DMS79 treated with DMSO at 0.1 percent for 48 hours (cell line): Measurements from ENCODE around the gene KPNB1.
A peak's percentile ranks its signal among the peaks of the same experiment; 100 is the strongest.
"Not testable (repeated sequence)": the region's sequence is repeated elsewhere in the genome, so short reads cannot be mapped to it uniquely, and the experiment has no call there.

Source experiments
- DNase-seq: peaks from one replicate; lab custom pipeline; 2025; lab: John Stamatoyannopoulos, UW

The KPNB1 gene

DNA sequence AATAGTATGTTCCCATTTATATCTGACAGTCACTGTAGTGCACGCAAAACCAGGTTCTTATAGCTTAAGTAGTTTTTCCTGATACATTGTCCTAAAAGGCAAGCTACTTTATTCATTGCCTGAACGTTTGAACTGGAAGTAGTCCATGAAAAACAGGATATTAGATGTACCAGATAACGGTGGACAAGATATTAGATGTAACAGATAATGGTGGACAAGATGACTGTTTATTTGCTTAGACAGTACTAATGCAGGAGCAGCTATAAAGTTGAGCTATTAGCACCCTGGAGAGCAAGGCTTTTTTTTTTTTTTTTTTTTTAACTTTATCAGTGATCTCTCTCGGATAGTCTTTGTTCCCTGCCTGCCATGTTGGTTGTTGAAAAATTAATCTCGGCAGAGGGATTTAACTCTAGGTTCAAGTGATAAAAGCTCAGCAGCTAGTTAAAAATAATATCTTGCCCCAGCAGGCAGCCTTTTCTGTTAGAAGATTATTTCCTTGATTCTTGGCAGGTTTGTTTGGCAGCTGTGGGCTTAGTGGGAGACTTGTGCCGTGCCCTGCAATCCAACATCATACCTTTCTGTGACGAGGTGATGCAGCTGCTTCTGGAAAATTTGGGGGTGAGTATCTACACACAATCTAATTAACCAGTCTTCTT lies 26.9 kb downstream of the KPNB1 start:
- no peak for DNase-seq

DNA sequence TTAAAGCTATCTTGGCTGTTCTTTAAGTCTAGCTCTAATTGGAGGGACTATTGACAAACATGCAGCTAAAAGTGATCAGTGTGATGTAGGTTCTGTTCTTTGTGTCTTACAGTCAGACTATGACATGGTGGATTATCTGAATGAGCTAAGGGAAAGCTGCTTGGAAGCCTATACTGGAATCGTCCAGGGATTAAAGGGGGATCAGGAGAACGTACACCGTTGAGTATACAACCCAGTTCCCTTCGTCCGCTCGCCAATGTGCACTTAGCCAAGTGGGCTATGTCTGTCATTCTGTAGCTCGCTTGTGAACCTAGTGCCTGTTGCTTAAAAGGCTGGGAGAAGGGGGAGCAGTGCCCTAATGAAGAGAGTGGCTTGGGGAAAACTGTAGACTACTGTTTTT lies 28.5 kb downstream of the KPNB1 start:
- no peak for DNase-seq

DNA sequence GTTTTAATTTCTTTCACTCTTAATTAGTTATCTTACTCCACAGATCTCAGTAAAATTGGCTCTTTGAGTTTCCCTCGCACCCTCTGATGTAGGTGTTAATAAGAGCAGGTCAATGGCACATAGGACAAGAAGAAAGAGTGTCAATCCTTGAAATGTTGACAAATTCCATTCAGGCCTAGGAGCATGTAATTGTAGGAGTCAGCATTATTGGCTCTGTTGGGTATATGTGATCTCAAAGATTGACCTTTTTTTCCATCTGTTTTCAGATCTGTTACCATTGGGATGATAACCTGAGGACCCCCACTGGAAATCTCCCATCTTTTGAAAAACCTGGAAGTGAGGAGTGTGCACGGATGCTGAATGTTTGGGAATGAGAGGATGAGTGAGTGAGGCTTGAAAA lies 32.4 kb downstream of the KPNB1 start:
- DNase-seq, result no peak

- DNase-seq, result not testable (repeated sequence)
Measured at GRCh38 chr17:47682727-47683126, 33.0 kb downstream of the KPNB1 start.

GRCh38 chr17:47684025-47684424 lies 34.3 kb downstream of the KPNB1 start:
- DNase-seq, result no peak

DNA sequence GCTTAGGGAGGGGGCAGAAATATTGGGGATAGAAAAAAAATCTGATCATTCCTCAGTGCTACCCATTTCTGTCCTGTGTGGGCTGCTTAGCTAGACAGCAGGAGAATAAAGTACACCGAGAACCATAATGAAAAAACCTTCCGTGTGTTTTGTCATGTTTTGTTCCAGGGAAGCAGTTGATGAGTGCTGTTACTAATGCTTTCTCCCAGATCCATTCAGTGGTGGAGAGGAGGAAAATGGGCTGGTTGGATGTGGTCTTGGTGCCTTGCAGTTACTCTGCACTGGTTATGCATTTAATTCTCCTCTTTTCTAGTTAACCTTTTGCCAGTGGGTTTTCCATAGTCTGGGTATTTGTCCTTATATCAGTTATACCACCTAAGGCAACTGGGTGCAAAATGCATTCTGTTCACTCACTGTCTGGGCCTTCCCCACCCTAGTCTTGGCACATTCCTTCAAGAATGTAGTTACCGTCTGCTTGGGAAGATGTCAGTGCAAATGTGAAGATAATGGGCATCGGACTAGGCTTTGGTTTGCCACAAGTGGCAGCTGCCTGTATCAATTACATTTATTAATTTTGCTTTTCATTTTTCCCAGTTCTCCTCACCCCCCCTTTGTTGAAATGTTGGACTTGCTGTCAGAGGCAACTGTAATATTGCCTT lies 34.9 kb downstream of the KPNB1 start:
- no peak for DNase-seq

- no peak for DNase-seq
Measured at GRCh38 chr17:47685556-47686275, 36.0 kb downstream of the KPNB1 start.

- DNase-seq, result no peak
Measured at GRCh38 chr17:47686276-47686635, 36.5 kb downstream of the KPNB1 start.

GRCh38 chr17:47686664-47687327 lies 37.1 kb downstream of the KPNB1 start:
- DNase-seq, result no peak

GRCh38 chr17:47687328-47687690 lies 37.6 kb downstream of the KPNB1 start:
- DNase-seq, result no peak

DNA sequence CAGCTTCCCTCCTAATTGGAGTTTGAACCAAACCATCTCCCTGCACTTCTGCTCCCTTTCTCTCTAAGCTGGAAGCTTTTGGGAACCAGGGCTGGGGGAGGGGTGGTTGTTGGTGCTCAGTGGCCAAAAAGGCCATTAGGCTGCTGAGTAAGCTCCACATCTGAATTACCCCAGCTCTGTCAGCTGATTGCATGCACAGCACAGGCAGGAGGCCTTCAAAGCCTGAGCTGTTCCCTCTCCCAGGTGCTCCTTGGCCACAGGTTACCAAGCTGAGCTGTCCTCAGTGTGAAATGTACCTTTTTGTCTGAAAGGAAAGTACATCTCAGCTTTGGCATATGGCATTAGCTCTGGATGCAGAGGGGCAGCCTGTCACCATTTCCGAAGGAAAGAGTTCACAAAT lies 38.0 kb downstream of the KPNB1 start:
- no peak for DNase-seq

DNA sequence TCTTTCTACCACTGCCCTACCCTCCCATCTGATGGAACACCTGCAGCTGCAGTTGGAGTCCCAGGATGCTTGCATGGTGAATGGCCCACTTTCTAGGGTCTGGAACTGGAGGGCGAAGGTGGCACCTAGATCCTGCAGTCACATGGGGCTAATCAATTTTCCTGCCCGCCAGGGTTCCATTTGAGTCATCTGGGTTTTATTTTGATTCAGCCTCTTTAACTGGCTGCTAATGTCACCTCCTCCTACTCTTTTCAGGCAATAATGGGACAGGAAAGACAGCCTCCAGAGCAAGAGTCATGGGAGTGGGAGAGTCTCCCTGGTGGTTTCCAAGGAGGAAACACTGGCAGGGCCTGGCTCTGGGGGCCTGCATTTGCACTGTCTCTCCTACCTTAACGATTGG lies 40.4 kb downstream of the KPNB1 start:
- no peak for DNase-seq

DNA sequence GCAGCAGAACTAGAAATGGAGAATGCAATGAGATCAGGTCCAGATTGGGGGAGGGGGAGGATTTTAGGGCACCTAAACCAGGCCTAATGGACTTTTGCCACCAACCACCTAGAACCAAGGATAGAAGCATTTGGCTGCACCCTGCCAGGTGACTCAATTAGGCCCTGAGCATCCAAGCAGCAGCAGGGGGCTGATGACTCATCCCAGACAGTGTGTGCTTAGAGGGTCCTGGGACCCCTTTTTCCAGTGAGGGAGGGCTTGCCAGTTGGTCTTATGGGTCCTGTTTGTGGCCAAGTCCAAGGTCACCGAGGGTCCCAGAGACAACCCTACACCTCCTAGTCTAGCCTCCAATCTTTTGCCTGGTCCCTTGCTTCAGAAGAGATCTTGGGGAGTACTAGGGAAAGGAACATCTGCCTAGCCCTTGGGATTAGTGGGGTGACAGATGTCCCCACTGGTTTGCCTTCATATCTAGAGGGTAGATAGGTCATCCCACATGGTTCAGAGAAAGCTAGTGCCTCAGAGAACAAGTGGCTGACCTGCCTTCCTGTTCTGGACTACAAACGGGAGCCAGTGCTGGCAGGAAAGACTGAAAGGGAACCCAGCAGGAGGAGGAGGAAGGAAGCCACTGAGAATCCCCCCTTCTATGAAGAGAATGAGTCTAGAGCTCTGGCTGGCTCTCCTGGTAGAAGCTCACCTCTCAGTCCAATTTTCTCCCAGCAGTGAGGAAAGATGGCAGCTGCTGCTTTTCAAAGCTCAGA lies 42.6 kb downstream of the KPNB1 start:
- no peak for DNase-seq

DNA sequence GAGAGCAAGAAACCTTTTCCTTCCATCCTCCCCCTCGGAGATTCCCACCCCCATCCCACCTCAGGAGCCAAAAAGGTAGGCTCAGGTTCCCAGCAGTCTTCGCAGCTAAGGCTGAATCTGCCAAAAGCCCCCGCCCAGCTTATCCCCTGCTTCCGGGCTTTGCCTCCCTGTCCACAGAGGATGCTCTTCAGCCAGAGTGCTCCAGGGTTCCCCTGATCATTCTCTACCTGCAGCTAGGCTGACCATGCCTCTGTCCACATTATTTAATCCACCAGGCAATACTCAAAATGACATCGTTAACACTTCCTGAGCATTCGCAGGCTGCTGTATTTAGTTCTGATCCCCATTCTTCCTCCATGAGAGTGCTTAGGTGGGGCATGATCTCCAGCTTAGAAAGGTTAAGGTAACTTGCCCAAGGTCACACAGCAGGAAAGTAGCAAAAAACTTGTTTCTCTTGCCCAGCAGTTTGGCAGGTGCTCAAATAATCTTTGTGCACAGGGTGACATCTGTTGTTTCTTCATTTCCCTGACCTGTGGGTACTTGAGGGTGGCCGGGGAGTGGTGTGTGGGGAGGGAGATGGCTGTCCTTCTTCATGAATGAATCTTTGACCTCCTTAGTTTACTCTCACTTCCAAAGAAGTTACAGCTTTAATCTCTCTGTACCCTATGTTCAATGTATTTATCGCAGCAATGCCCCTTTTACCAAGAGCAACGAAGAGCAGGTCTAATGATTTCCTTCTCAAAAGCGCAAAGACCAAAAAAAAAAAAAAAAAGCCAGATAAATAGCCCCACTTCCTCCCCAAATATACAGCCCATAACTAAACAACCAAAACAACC lies 43.4 kb downstream of the KPNB1 start:
- DNase-seq, result no peak

GRCh38 chr17:47693731-47694580 lies 44.2 kb downstream of the KPNB1 start, which contains the start of gene TBKBP1:
TSS of gene TBKBP1 (plus strand) at chr17:47694161. CDS start at chr17:47696113, 1,952 bp downstream.
- peak; percentile 15 for DNase-seq

DNA sequence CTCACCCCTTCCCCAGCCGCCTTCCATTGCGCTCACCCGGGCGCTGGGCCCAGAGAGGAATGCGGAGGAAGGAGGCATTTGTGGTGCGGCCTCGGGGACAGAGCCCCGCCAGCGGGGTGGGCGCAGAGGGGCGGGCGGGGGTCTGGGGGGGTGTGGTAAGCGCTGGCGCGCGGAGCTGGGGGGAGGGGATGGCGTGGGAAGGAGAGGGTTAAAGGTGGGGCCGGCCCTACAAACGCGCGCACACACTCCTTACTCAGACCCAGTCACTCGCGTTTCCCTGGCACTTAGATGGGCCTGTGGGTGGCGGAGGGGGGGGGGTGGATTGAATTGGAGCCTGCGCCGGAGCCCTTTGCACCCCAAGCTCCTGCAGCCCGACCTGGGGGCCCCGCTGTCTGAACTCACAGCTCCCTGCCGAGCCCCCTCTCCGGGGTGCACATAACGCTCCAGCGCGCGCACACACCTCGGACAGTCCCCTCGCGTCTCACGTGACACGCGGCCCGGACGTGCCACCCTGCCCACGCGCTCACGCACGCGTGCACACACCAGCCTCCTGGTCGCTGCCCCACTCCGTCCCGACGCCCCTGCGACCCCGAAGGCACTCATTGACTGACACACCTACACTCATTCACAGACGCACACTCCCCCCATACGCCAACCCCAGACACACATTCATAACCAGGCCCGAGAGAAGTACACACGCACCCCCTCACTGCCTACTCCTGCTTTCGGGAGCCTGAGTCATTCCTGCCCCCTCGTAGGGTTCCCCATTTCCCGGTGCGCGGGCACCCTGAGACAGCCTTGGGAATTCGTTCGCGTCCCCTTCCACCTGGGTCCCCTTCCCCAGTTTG lies 45.1 kb downstream of the KPNB1 start:
- no peak for DNase-seq

DNA sequence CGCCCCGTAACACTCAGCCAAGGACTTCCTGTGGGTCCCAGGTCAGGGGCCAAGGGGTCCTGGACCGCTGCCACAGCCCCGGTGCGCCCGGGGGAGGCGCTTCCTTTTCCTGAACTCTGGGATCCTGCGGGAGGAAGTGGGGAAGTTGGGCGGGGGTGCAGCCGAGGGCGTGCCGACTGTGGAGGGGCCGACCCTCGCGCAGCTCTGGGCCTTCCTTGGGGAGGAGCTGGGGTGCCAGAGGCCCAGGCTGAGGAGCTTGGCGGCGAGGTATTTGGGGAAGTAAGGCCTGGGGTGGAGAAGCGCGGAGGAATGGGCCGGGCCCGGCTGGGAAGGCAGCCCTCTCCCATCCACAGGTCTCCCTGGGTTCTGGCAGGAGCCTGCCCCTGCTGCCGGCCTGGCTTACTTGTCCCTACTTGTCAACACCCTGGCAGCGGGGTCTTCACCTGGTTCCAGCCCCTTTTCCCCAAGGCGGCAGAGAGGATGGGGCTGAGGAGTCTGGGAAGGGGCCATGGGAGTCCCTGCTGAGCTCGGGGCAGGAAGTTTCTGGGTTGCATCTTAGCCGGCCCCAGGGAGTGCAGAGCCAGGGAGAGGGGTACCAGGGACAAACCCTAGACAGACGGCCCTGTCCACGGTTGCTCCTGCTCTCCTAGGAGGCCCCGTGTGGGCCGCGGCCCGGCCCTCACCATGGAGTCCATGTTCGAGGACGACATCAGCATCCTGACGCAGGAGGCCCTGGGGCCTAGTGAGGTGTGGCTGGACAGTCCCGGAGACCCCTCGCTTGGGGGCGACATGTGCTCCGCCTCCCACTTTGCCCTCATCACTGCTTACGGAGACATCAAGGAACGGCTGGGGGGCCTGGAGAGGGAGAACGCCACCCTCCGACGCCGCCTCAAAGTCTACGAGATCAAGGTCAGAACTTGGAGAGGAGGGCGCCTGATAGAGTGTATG lies 46.0 kb downstream of the KPNB1 start:
- no peak for DNase-seq
